COLO829 (cell line): ENCODE results near the gene PGS1.

ENCODE experiments used
- DNase-seq: peaks from one replicate; pipeline ENCODE4 v3.0.0; 2012; ENCODE audit warnings: low spot score

PGS1 gene

DNA sequence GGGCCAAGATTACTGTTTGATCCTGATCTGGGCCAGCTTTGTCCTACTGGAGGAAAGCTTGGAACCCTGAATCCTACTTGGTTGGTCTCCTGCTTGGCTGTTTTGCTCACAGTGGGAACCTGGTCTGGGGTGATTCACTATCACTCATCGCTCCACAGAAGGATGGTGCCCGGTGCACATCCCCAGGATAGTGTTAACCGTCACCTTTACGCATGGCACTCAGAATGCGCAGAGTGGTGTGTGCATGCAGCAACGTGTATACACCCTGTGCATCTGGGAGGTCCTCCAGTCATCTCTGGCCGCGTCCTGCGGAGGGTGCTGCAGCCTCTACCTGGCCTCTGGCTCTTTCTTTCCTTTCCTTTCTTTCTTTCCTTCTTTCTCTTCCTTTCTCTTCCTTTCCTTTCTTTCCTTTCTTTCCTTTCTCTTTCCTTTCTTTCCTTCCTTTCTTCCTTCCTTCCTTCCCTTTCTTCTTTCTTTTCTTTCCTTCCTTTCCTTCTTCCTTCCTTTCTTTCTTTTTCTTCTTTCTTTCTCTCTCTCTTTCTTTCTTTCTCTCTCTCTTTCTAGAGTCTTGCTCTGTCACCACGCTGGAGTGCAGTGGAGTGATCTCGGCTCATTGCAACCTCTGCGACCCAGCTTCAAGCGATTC is 31.7 kb upstream of the PGS1 start:
- no peak for DNase-seq

DNA sequence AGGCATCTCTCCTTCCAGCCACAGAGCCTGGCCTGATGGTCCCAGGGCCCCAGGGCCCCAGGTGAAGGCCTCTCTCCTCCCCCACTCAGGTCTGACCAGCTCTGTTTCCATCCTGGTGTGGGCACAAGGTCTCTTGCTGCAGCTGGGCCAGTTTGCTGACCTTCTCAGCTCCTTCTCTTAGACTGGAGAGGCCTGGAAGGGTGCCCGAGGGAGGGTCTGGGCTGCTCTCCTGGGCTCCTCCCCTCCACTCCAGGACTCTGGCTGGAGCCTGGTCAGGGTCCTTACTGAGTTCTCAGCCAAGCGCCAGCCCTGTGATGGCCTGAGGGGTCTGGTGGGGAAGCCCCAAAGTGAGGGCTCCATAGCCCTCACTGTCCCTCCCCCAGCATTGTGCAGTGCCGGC is 31.0 kb upstream of the PGS1 start:
- DNase-seq, result no peak

DNA sequence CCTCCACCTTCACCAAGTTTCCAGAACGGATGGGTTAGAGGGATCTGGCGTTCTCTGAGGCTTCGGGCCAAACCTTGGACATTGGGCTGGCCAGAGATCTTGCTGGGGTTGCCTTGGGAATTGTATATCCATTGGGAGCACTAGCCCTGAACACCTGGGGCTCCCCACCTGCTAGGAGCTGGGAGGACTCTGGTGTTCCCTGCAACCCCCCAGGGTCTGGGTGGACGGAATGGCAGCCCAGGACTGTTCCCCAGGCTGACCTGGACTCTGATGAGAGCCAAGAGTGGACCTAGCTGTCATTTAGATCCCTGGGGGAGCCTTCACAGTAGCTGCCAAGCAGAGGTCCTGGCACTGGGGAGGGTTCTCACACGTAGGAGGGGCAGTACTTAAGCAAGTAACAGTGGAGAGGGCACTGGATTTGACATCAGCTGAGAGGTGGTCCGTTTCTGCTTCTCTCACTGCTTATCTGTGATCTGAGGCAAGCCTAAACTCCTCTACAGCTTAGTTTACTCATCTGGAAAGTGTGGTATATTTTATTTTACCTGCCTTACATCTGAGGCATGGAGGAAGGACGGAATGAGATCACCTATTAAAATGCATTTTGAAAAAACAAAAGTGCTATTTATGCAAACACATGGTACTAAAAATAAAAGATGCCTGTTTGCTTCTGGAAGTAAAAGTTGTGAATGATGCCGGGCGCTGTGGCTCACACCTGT is 30.2 kb upstream of the PGS1 start:
- DNase-seq, result no peak

DNA sequence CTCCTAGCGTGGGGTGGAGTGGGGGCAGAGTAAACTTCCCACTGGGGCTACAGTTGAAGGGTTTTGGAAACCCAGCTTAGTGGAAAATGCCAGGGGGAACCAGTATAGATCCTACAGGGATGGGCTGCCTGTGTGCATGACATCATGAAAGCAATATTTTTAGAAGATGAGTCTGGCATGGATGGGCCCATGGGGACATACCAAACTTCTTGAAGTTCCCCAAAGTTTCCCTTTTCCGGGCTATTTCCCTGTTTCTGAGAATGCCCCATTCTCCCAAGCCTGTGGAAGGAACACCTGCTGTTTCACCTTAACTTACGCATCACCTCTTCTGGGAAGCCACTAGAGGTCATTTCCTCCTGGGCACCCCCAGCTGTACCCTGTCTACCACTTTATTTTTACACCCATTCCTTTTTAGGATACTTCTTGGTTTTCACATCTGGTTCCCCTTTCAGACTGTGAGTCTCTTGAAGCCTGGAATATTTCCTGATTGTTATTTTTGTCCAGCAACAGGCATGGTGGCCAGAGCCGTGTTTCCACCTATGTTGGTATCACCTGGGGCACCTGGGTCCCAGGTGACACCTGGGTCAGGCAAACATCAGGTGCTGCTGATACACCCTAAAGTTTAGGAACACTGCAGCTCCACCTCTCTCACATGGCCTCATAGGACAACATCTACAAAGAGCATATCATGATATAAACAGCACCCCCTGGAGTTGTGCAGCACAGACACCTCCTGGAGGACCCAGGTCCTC is 28.4 kb upstream of the PGS1 start:
- DNase-seq, result no peak

DNA sequence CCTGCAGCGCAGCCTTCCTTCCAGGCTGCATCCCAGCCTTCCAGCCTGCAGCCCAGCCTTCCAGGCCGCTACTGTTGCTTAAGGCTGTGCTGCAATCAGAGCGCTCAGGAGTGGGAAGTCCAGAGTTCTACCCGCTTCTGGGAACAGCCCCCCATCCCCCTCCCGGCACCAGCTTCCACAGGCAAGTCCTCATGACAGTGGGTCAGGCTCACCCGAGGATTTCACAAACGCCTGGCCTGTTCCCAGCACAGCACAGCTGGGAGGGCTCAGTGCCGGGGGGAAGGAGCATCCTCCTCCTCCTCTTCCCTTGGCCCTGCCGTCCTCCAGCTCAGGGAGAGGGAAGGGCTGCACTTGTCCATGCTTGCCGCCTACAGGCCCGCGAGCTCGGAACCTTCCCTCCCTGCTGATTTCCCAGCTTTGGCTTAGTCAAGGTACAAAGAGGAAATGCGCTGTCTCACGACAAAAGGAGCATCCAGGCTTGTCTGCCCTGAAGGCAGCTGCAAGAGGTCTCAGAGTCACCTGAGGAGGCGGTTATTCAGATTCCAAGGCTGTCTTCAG is 26.9 kb upstream of the PGS1 start:
- DNase-seq, result no peak

DNA sequence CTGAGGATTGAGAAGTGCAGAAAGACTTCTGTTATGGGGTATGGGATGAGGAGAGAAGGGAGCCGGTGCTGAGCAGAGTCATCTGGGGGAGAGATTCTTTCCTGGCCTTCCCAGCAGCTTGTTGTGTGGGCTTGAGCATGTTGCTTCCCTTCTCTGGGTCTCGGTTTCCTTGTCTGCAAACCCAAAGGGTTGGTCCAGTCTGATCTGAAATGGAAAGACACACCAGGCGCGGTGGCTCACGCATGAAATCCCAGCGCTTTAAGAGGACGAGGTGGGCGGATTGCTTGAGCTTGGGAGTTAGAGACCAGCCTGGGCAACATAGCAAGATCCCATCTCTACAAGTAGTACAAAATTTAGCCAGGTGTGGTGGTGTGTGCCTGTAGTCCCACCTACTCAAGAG is 24.6 kb upstream of the PGS1 start:
- no peak for DNase-seq

DNA sequence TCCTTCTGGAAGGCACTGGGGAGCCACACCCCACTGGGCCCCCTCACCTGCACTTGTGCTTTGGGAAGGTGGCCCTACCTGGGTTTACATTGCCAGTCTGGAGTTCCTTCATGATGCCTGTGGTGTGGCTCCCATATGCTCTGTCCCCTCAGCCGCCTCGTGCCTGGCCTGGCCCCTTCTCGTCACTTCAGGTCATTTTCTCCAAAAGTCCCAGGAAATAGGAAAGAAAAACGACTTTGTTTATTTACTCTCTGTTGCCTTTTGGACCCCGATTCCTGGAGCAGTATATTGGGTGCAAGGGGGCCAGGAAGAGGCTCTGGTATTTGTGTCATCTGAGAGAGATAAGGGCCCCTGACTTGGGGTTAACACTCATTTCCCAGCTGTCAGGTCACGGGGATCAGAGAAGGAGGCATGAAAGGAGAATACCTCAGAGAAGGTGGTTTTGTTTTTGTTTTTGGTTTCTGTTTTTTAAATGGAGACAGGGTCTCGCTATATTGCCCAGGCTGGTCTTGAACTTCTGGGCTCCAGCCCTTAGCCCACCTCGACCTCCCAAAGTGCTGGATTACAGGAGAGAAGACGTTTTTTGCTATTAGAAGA is 23.3 kb upstream of the PGS1 start:
- DNase-seq, result no peak

DNA sequence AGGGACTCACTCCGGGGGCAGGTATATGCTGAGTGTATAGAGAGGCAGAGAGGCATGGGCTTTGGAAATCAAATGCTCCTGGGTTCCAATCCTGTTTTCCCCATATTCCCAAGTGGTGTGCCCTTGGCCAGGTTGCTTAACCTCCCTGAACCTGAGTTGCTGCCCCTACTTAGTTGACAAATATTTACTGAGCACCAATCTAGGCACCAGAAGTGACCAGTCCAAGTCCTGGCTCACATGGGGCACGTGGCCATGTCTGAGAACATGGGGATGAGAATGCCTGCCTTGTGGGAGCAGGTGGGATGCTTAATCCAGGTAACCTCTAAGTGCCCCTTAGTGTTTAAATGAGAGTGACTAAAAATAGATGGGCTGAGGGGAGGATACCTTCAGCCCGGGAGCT is 22.7 kb upstream of the PGS1 start:
- no peak for DNase-seq

DNA sequence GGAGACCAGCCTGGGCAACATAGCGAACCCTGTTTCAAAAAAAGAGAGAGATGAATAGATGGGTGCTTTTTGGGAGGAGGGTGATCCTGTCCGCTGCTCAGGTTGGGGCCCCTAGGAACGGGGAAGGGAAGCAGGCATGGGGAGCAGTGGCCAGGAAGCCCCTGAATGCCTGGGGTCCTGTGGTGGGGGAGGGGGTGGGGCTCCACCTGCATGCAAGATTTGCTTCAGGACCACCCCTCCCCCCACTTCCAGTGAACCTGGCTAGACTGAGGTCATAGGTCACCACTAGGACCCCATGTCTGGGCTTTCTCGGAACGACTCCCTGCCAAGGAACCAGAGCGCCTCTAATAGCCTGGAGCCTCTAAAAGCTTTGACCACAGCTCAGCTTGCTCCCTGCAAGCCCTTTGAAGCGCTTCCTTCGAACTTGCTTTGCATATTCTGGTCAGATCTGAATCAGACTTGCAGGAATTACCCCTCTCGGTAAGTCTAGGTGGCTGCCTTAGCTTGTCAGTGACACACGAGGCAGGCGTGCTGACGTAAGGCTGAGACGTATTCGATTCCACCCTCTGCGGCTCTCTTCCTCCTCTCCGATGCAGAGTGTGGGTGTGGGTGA is 22.2 kb upstream of the PGS1 start:
- no peak for DNase-seq

DNA sequence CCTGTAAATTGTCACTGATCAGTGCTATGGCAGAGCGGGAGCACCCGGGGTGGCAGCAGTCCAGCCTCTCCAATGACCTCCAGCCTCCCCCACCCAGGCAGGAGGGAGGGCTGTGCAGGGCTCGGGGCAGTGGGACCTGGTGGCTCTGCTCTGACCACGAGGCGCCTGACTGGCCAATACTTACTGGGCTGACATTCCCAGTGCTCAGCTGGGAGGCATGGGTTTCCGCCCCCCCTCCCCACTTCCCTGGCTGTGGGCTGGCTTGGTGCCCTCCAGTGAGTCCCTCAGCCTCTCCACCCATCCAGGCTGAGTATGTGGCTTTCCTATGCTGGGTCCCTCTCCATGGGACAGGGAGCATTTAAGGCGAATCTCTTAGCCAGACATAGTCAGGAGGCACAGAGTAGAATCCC is 21.3 kb upstream of the PGS1 start:
- no peak for DNase-seq

DNA sequence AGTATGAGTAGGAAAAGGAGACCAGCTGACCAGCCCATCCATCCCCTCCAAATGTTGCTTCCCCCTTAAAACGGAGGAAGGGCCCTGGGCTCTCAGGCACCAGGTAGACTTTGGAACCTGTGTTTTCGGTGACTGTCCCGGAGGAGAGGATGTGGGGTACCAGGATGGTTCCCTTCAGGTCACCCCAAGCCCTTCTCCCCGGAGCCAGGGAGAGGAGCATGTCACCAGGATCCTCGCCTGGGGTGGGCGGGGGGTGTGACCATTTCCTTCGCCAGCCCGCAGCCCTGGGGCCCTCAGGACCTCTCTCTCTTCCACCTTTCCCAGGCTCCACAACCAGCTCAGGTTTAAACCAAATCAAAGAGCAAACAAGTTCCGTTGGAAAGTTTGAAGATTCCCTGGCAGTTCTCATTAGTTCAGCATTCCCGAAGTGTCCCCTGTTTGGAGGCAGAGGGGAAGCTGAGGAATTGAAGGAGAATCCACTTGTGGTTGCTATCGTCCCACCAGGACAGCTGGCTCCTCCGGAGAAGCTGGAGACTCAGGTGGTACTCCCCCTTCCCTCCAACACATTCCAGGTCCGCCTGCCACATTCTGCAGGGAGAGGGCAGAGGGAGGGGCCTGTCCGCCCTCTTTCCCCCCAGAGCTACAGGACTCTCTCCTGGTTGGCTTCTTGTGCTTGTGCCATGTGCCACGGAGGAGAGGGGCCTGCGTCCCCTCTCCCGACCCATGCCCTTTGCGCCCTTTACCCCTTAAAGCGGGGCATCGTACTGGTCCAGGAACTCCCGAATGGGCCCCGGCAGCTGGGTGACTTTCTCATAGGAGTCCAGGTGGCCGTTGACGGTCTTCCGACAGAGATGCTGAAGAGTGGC is 20.5 kb upstream of the PGS1 start:
- DNase-seq, result no peak

DNA sequence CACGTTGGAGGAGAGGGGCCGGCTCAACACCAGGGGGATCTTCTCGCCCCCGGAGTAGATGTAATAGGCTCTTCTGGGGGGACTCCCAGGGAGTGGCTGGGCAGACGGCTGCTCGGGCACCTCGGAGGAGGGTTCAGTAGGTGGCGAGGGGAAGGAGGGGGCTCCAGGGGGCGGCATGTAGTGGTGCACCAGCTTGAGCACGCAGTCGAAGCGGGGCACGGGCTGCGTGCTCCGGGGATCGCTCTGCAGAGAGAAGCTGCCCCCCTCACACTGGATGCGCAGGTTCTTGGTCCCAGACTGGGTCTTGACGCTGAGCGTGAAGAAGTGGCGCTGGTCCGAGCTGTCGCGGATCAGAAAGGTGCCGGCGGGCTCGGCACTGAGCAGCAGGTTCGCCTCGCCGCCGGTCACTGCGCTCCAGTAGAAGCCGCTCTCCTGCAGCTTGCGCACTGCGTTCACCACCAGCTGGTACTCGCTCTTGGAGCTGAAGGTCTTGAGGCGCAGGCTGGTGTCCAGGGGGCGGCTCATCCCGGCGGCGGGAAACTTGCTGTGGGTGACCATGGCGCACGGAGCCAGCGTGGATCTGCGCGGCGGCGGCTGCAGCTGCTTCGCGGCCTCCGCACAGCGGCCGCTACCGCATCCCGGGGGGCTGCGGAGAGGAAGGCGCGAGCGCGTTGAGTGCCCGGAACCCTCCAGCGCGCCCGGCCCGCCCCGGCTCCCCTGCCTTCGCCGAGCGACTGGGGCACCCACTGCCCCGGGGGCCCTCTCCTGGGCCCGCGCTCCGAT is 19.7 kb upstream of the PGS1 start:
- DNase-seq, result no peak

DNA sequence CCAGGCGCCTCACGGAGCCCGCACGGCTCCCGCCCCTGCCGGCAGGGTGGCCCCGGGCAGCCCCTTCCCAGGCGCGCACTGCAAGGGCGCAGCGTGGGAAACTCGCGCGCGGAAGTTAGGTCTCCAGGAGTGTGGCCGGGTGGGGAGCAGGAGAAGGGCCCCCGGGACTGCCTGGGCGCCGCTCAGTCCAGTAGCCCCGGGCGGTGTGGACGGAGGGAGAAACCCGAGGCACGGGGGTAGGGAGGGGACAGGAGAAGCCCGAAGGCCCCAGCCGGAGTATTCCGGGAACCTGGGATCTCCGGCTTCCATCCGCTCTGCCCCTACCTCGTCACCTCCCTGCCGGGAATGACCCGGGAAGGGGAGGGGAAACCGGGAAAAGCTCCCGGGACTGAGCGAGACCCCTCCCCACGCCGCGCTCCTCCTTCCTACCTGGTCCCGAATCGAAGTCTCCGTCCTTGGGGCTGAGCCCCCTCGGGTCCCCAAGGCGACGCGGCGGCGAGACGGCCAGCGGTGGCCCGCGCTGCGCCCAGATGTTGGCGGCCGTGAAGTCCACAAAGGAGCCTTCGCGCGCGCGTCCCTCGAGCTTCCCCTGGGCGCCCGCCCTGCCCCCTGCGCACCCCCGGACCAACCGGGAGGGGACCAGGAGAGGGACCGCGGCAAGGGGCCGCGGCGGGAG is 19.0 kb upstream of the PGS1 start:
- DNase-seq, result no peak

DNA sequence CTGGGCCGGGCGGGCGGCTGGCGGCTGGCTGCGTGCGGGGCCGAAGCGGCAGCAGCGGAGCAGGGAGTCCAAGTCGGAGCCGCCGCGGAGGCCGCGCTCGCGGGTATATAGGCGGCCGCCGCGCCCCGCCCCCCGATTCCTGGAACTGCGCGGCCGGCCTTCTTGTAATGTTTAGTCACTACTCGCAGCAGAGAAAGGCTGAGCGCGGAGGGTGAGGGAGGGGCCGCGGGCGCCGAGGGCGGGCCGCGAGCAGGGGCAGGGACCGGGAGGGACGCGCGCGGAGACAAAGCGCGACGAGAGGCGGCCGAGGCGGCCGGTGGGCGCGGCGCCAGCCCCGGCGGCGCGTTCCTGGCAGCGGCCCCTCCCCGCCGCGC is 18.5 kb upstream of the PGS1 start, which contains the start of gene SOCS3:
TSS of gene SOCS3 (minus strand) at position 81 of the 374 bp plus-strand sequence. CDS start 982 bp downstream, outside the sequence.
- DNase-seq, result peak; percentile 74

DNA sequence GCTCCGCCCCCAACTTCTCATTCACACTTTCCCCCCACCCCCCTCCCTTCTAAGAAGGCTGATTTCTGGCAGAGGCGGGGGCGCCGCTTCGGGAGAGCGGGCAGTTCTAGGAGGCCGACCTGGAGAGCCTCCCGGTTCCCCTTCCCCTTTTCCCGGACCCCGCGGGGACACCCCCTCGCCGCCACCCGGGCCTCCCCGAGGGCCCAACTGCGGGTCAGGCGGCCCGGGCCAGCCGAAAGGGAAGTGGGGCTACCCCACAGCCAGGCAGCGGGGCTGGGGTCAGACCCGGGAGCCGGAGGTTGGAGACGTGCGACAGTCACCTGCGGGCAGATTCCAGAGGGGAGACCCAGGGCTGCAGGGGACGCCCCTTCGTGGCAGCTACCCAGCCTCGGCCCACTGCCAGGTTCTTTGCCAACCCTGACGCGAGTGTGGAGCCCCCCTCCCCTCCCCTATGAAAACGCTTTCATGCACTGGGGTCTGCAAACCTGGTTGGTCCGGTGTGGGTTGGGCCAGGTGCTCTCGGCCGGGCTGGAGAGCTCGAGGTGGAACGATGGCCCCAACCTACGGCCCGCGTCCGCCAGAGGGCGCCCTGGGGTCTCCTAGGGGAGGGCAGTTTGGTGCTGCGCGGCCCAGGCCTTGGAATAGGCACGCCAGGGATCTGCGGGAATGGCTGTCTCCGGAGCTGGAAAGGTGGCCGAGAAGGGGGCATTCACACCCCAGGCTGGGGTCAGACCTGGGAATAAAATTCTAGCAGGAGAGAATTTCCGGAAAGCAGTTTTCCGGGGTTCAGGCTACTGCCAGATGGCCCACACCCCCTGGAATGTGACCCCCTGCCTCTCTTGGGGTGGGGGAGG is 17.9 kb upstream of the PGS1 start:
- DNase-seq, result peak; percentile 91

DNA sequence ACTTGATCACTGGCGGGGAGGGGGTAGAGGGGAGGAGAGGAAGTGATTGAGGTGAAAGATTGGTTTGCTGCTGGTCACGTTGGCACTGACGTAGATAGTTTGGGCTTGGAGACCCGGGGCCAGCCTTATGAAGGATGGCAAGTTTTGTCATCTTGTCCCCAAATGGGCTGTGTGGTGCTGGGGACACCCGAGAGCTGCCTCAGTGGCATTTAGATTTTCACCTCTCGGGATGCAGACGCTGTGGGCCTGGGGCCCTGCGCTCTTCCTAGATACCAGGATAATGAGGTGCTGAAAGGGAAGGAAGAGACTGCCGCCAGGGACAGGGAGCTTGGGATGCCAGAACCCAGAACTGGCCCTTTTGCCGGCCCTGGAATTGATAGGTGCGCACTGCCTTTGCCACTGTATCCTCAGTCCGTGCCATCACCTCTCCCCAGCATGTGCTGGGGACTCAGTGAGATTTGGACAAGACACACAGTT is 17.2 kb upstream of the PGS1 start:
- no peak for DNase-seq

DNA sequence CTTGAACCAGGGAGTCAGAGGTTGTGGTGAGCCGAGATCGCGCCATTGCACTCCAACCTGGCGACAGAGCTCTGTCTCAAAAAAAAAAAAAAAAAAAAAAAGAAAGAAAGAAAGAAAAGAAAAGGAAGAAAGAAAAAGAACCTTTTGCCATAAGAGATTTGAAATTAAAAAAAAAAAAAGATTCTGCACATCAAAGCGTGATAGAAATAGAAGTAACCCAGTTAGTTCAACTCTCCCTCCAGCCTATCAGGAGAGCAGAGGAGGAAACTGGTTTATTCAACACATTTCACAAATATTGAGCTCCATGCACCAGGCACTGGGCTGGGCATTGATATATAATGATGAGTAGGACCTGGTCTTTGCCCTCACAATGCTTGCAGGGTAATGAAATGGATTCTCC is 16.2 kb upstream of the PGS1 start:
- DNase-seq, result no peak

DNA sequence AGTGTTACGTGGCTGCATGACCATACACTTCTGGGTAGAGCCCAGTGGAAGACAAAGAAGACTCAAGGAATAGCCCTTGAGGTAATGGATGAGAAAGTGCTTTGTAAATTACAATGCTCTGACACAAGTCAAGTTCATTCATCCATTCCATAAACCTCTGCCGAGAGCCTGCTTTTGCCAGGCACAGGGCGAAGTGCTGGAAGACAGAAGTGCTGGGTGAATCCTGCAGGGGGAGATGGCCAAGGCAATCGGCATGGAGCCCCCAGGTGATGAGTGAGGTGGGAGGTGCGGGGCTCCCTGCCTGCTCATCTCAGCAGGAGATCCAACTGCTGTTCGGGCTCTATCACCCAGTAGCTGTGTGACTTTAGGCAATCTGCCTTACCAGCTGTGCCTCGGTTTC is 15.8 kb upstream of the PGS1 start:
- DNase-seq, result no peak
